H54 (cell line): ENCODE results near the gene REL.
"Not testable (repeated sequence)": the region's sequence is repeated elsewhere in the genome, so short reads cannot be mapped to it uniquely, and the experiment has no call there.

Experiments used
- DNase-seq: peaks from one replicate; pipeline ENCODE4 v3.0.0; 2011; ENCODE audit warnings: low spot score, mixed read lengths; ENCODE audit not compliant: insufficient read length
- FAIRE-seq: peaks from 3 replicates; lab custom pipeline; 2011; peaks lifted over from hg19 to GRCh38; lab: Jason Lieb, UNC
- POLR2A ChIP-seq: IDR thresholded peaks from 2 replicates; pipeline ENCODE4 v1.6.1; 2011; ENCODE audit warnings: low read depth, mild to moderate bottlenecking, low read length

Gene REL

GRCh38 chr2:60925994-60926740 lies 44.8 kb downstream of the REL start:
- FAIRE-seq (no peak), DNase-seq (no peak)
- TF ChIP-seq POLR2A = no peak

- DNase-seq (no peak), FAIRE-seq (no peak)
These were observed 45.6 kb downstream of the REL start for GRCh38 chr2:60926741-60927552.

GRCh38 chr2:60932061-60932460 lies 50.7 kb downstream of the REL start:
- DNase-seq, FAIRE-seq: not testable (repeated sequence)

More at GRCh38 chr2:60926741-60927552, 45.6 kb downstream of the REL start:
- TF ChIP-seq POLR2A = no peak

- TF ChIP-seq POLR2A = no peak
- no peak for DNase-seq
- no peak for FAIRE-seq
These were observed 51.6 kb downstream of the REL start for GRCh38 chr2:60932954-60933353.

GRCh38 chr2:60934165-60934722 lies 52.9 kb downstream of the REL start:
- FAIRE-seq (no peak), DNase-seq (no peak)
- no peak for TF ChIP-seq POLR2A

- TF ChIP-seq POLR2A = no peak
- FAIRE-seq = no peak
- DNase-seq = no peak
These were observed 55.4 kb downstream of the REL start for GRCh38 chr2:60936757-60937156.

- no peak for TF ChIP-seq POLR2A
- DNase-seq = no peak
- no peak for FAIRE-seq
These were observed 56.9 kb downstream of the REL start for GRCh38 chr2:60938301-60938700.

- DNase-seq (no peak), FAIRE-seq (peak; percentile 41)
- TF ChIP-seq POLR2A = no peak
These were observed 58.2 kb downstream of the REL start for GRCh38 chr2:60939622-60940021.

- DNase-seq = no peak
- TF ChIP-seq POLR2A = no peak
- peak; percentile 15 for FAIRE-seq
These were observed 64.0 kb downstream of the REL start for GRCh38 chr2:60945341-60945740.

- TF ChIP-seq POLR2A = no peak
- FAIRE-seq (peak; percentile 55), DNase-seq (no peak)
These were observed 65.7 kb downstream of the REL start for GRCh38 chr2:60947056-60947455.

GRCh38 chr2:60948161-60948560 lies 66.8 kb downstream of the REL start:
- TF ChIP-seq POLR2A = no peak
- DNase-seq (no peak), FAIRE-seq (no peak)

- TF ChIP-seq POLR2A = no peak
- no peak for DNase-seq
- FAIRE-seq = peak; percentile 65
These were observed 67.7 kb downstream of the REL start for GRCh38 chr2:60948926-60949579.

- no peak for TF ChIP-seq POLR2A
- DNase-seq (no peak), FAIRE-seq (no peak)
These were observed 72.8 kb downstream of the REL start for GRCh38 chr2:60954139-60954538.

GRCh38 chr2:60957224-60957623 lies 75.8 kb downstream of the REL start:
- no peak for TF ChIP-seq POLR2A
- FAIRE-seq (no peak), DNase-seq (no peak)
